Fibroblast of villous mesenchyme (primary cell): ENCODE data around the gene KAZN. TPM values are rescaled to one million over a fixed set of nuclear protein-coding genes. Genes with fewer than 3 reads are reported as not detected.
"Not testable (repeated sequence)": the region's sequence is repeated elsewhere in the genome, so short reads cannot be mapped to it uniquely, and the experiment has no call there.

Experiments
- DNase-seq: peaks from one replicate; pipeline ENCODE4 v3.0.0-alpha.2; 2010; ENCODE audit warnings: low read depth
- H3K4me3 ChIP-seq: 2 replicates; pipeline ENCODE4 v1.5.1; 2011; ENCODE audit warnings: low read depth, mild to moderate bottlenecking, low read length
- CTCF ChIP-seq: IDR thresholded peaks from 2 replicates; pipeline ENCODE4 v1.5.1; 2012; ENCODE audit warnings: low read depth, mild to moderate bottlenecking, low read length; ENCODE audit not compliant: insufficient read depth
- total RNA-seq: library from RNA; depleted of rRNA; stranded (reverse); fragments of >200 nt; gene quantifications from 2 replicates; pipeline ENCODE4 v1.2.3, GENCODE V29; 2012

Gene KAZN
- total RNA-seq, 1 donor: 8.6 TPM

- H3K4me3 ChIP-seq: no peak overlapping the region
- TF ChIP-seq CTCF: no peak
- no peak for DNase-seq
These were observed 526.7 kb downstream of the KAZN start for GRCh38 chr1:15125101-15125745.

DNA sequence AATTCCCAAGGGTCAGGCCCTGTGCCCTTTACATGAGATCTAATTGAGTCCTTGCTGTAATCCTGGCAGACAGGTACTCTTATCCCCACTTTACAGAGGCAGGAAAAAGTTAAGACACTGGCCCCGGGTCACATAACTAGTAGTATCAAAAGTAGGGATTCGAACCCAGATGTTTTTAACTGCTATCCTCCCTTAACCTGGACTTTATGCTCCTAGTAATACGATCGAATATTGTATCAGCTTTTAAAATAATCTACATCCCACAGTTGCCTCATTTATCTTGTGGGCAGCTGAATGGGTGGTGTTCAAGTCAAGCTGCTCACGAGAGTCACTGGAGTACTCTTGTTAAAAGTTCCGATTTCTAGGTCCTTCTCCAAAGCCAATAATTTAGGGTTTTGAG is 529.6 kb downstream of the KAZN start:
- no peak for DNase-seq
- no peak overlapping the region for H3K4me3 ChIP-seq
- no peak for TF ChIP-seq CTCF

DNA sequence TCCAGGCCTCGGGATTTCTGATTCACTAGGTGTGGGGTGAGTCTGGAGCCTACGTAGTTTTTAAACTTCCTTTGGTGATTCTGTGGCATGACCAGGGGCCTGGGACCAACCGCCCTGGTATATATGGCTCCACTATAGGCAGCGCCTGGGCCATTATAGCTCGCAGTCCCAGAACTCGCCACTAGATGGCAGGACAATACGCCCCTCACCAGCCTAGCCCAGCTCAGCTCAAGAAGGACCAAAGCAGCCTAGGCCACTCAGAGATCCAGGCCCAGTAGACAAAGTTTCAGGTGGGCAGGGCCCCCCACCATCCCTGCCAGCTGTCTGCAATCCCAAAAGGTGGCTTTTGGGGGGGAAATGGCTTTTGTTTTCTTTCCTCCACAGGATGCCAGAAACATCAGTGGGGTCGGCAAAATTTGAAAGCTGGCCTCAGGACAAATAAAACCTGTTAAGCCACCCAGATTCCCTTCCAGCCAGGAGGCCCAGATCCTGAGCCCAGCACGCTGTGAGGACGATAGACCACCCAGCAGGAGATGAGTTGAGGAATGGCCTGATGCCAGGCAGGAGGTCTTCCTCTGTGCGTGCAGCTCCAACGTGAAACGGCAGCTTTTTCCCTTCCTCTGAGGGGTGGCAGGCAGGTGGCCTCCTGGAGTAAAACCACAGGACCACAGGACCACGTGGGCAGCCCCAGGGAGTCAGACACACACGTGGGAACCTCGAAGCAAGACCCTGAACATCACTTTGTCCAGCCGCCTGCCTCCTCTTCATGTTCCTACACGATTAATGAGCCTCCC is 530.2 kb downstream of the KAZN start:
- peak; percentile 69 for DNase-seq
- TF ChIP-seq CTCF: peak; percentile 90
- no peak overlapping the region for H3K4me3 ChIP-seq

- TF ChIP-seq CTCF: no peak
- H3K4me3 ChIP-seq: no peak overlapping the region
- DNase-seq: no peak
These were observed 531.5 kb downstream of the KAZN start for GRCh38 chr1:15129944-15130343.

DNA sequence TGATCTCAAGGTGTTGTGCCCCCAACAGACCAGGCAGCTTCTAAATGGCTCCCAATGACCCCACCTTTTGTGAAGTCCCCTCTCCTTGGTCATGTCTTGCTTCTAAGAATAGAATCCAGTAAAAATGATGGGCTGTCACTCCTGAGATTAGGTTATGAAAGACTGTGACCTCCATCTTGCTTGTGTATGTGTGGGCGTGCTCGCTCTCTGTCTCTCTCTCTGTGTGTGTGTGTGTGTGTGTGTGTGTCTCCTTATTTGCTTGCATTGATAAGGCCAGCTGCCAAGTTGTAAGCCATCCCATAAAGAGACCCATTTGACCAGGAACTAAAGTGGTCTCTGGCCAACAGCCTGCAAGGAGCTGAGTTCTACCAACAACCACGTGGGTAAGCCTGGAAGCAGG is 532.1 kb downstream of the KAZN start:
- no peak for DNase-seq
- TF ChIP-seq CTCF: no peak
- no peak overlapping the region for H3K4me3 ChIP-seq

GRCh38 chr1:15132965-15133364 is 534.5 kb downstream of the KAZN start:
- no peak for DNase-seq
- no peak overlapping the region for H3K4me3 ChIP-seq
- TF ChIP-seq CTCF: no peak

DNA sequence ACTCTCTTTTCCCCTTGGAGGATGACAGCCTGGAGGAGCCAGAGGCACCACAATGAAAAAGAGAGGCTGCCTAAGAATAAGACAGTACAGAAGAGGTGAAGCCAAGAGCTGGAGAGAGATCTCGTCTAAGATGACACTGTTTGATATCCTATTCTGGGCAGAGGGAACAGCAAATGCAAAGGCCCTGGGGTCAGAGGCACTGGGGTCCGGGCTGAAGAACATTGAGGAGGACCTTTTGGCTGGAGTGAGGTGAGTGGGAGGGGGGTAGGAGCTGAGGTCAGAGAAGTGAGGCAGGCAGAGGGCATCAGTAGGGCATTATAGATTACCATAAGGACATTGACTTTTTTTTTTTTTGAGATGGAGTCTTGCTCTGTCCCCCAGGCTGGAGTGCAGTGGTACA is 535.8 kb downstream of the KAZN start:
- no peak for DNase-seq
- no peak overlapping the region for H3K4me3 ChIP-seq
- no peak for TF ChIP-seq CTCF

DNA sequence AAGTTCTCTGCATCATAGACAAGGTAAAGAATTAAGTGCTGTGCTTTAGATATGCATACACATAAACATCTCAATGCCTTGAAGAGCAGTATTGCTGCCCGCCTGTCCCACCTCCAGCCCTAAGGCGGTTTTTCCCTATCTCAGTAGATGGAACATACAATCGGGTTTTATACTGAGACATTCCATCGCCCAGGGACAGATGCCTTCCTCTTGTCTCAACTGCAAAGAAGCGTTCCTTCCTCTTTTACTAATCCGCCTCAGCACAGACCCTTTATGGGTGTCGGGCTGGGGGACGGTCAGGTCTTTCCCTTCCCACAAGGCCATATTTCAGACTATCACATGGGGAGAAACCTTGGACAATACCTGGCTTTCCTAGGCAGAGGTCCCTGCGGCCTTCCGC is 537.1 kb downstream of the KAZN start:
- DNase-seq, H3K4me3 ChIP-seq: not testable (repeated sequence)
